ENCODE data around the gene CACNG4.

The CACNG4 gene

GRCh38 chr17:67015001-67015400 lies 50.5 kb downstream of the CACNG4 start:
- no peak overlapping the region for H3K4me3 ChIP-seq (ENCODE audit: low read length)
- TF ChIP-seq CTCF (conservative IDR thresholded peaks at IDR 0.05; ENCODE audit: low read length), result no peak
- DNase-seq (ENCODE audit: low read depth), result no peak

GRCh38 chr17:67016039-67016762 lies 51.7 kb downstream of the CACNG4 start:
- TF ChIP-seq CTCF (conservative IDR thresholded peaks at IDR 0.05; ENCODE audit: low read length), result no peak
- DNase-seq (ENCODE audit: low read depth), result no peak
- no peak overlapping the region for H3K4me3 ChIP-seq (ENCODE audit: low read length)

- DNase-seq (ENCODE audit: low read depth), result no peak
- H3K4me3 ChIP-seq (ENCODE audit: low read length), result no peak overlapping the region
- TF ChIP-seq CTCF (conservative IDR thresholded peaks at IDR 0.05; ENCODE audit: low read length), result no peak
These were observed 53.4 kb downstream of the CACNG4 start for GRCh38 chr17:67017910-67018309.

- no peak for DNase-seq (ENCODE audit: low read depth)
- no peak for TF ChIP-seq CTCF (conservative IDR thresholded peaks at IDR 0.05; ENCODE audit: low read length)
- H3K4me3 ChIP-seq (ENCODE audit: low read length), result no peak overlapping the region
These were observed 54.2 kb downstream of the CACNG4 start for GRCh38 chr17:67018471-67019434.

GRCh38 chr17:67019809-67020208 lies 55.3 kb downstream of the CACNG4 start:
- H3K4me3 ChIP-seq (ENCODE audit: low read length), result no peak overlapping the region
- TF ChIP-seq CTCF (conservative IDR thresholded peaks at IDR 0.05; ENCODE audit: low read length), result no peak
- DNase-seq (ENCODE audit: low read depth), result no peak

GRCh38 chr17:67020293-67020766 lies 55.8 kb downstream of the CACNG4 start:
- no peak for DNase-seq (ENCODE audit: low read depth)
- no peak overlapping the region for H3K4me3 ChIP-seq (ENCODE audit: low read length)
- no peak for TF ChIP-seq CTCF (conservative IDR thresholded peaks at IDR 0.05; ENCODE audit: low read length)
